Middle frontal gyrus (tissue), 1 donor: ENCODE data around the gene FBXO38.
A peak's percentile ranks its signal among the peaks of the same experiment; 100 is the strongest.
"Not testable (repeated sequence)": the region's sequence is repeated elsewhere in the genome, so short reads cannot be mapped to it uniquely, and the experiment has no call there.

Source experiments
- DNase-seq: peaks from one replicate; pipeline ENCODE4 v3.0.0-alpha.2; 2015; ENCODE audit warnings: low spot score; ENCODE audit errors: extremely low spot score

FBXO38 gene

DNA sequence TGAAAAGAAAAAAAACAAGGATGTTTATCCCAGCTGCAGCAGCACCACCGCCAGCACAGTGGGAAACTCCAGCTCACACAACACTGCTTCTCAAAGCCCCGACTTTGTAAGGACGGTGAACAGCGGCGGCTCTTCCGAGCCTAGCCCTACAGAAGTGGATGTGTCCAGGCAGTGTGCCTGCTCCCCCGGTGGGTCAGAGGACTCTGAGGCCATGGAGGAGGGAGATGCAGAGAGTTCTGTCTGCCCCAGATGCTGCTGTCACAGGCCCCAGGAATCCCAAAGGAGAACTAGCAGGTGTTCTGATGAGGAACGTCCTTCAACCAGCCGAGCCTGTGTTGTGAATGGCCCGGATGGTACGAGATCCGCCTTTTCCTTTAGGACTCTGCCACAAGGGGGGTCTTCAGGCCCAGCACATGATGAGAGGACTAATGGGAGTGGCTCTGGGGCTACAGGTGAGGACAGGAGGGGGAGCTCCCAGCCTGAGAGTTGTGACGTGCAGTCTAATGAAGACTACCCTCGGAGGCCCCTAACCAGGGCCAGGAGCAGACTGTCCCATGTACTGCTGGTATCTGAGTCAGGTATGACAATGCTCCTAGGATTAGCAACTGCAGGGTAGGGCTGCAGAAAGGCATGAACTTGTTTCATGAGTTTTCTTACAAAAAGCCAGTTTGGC is 43.7 kb downstream of the FBXO38 start:
- DNase-seq = no peak

GRCh38 chr5:148428848-148429247 is 45.1 kb downstream of the FBXO38 start:
- DNase-seq = no peak

GRCh38 chr5:148433826-148434225 is 50.1 kb downstream of the FBXO38 start:
- no peak for DNase-seq

GRCh38 chr5:148436029-148436428 is 52.3 kb downstream of the FBXO38 start:
- DNase-seq = no peak

DNA sequence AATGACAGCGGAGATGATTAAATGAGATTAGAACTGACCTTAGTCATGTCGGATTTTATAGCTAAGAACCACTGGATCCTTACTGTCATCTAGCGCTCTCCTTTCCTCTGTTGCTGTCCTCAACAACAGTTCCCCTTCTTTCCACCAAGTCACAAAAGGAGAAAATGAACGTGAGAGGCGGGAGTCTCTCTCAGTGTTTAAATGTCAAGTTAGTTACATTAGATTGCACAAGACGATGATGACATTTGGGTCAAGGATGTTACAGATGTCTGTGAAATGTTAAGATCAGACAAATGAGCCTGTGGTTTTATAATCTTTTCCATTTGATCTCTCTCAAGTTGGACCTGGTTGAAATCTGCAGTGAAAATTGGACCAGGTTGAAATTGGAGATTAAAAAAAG is 53.5 kb downstream of the FBXO38 start:
- DNase-seq = no peak

DNA sequence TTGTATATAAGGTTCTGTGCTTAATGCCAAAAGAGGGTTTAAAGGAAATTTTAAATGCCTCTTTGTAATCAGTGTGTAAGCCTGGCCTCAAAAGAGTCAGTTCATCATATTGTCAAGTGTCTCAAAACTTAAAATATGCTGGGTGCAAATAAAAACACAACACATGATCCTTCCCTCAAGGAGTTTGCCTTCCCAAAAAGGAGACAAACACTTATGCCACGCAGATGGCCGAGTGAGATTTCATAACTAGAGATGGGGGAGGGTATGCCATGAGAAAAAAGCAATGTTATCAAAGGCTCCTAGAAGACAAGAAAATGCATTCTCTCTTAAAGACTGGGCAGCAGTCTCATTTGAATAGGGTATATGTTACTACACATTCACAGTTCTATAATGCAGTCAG is 55.2 kb downstream of the FBXO38 start:
- no peak for DNase-seq

GRCh38 chr5:148443241-148443640 is 59.5 kb downstream of the FBXO38 start:
- no peak for DNase-seq

- peak; percentile 62 for DNase-seq
Observed at GRCh38 chr5:148443998-148444397, 60.2 kb downstream of the FBXO38 start.

DNA sequence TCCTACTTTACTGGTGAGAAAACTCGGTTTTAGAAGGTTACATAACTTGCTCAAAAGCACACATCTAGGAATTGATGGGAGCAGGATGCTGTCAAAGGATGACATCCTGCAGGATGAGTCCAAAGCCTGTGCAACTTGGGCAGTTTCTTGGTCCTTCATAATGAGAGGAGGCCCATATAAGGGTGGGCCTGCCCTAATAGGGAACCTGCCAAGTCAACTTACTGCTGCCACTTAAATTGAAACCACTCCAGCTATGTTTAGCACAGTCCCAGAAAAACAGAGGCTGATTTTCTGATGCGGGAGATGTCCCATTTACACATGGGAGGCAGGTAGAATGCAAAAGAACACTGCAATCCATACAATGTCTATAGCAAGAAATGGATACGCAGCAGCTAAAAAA is 61.8 kb downstream of the FBXO38 start:
- DNase-seq = no peak

DNA sequence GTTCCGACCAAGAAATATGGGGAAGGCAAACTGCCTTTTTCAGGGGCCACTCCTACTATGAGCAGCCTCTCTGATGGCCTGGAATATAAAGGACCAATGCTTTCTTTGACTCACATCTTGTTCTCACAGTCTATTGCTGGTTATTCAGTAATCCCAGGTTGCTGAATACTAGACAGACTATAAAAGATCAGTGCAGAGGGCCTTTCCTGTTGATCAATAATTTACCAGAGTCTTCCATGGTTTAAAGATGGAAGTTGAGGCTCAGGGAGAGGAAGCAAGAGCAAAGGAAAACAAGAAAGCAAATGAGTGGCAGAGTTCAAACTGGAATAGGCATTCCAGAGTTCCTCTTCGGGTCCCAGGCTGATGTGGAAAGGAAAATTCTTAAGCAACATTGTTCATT is 62.9 kb downstream of the FBXO38 start:
- no peak for DNase-seq

DNA sequence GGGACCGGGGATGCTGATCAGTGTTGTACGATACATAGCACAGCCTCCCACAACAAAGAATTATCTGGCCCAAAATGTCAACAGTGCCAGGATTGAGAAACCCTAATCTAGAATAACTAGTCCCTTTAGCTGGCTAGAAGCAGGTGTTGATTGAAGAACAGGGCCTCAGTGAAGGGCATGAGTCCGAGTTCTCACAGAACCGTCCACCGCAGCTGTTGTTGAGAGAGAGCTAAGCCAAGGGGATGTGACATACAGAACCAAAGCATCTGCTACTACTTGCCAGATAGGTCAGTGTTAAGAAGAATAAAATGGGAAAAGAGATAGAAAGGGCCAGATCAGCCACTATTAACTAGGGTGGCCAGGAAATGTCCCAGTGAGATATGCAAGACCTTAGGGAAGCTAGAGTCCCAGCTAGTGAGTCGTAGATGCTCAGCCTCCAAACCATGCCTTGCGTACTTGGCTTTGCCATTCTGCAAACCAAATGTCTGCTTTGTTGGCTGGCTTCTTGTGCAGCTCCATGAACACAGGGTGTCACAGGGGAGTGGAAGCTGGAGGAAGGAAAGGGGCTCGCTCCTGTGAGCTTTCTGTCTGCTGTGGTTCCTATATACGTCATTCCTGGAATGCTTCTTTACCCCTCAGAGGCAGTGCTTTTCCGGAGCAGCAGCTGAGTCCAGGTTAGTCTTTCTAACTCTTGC is 68.9 kb downstream of the FBXO38 start:
- no peak for DNase-seq

DNA sequence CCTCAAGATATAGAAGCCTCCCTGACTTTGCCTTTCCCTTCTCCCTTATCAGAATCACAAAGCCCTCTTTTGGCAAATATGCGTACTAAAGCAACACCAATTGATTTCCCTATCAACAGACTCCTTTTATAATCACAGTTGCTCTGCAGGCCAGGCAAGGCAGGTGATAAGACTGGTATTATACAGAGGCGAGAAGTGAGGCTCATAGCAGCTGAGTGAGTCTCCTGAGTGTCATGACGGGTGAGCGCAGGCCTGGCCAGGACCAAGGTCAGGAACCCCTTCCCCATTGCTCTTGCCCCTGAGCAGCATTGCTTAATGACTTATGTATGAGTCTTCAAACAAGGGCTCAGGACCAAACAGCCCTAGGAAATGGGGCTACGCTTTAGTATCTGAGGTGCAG is 70.8 kb downstream of the FBXO38 start:
- no peak for DNase-seq

GRCh38 chr5:148455185-148455584 is 71.4 kb downstream of the FBXO38 start:
- DNase-seq = no peak

- DNase-seq = no peak
Observed at GRCh38 chr5:148457183-148457620, 73.4 kb downstream of the FBXO38 start.

- DNase-seq = peak; percentile 8
Observed at GRCh38 chr5:148458036-148458888, 74.5 kb downstream of the FBXO38 start.

- DNase-seq = no peak
Observed at GRCh38 chr5:148459669-148460068, 75.9 kb downstream of the FBXO38 start.

- DNase-seq = no peak
Observed at GRCh38 chr5:148465381-148466235, 81.8 kb downstream of the FBXO38 start.

GRCh38 chr5:148466236-148466580 is 82.5 kb downstream of the FBXO38 start:
- no peak for DNase-seq

DNA sequence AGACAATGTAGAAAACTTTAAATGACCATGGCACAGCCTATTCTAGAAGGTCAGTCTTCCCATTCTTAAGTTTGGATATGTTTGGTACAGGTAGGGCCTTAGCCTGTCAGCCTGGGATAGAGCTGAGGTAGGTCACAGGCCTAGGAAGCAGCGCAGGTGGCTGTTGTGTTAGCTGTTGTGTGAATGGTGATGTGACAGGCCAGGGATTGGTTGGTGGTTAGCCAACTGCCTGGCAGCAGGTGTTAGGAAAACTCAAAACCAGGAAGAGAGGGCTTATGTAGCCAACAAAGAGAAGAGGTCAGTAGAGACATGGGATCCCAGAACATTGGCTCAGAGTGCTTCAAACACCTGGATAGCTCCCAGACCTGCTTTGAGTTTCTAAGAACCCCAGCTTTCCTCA is 84.2 kb downstream of the FBXO38 start:
- DNase-seq = no peak

- DNase-seq = not testable (repeated sequence)
Observed at GRCh38 chr5:148468746-148469145, 85.0 kb downstream of the FBXO38 start.

DNA sequence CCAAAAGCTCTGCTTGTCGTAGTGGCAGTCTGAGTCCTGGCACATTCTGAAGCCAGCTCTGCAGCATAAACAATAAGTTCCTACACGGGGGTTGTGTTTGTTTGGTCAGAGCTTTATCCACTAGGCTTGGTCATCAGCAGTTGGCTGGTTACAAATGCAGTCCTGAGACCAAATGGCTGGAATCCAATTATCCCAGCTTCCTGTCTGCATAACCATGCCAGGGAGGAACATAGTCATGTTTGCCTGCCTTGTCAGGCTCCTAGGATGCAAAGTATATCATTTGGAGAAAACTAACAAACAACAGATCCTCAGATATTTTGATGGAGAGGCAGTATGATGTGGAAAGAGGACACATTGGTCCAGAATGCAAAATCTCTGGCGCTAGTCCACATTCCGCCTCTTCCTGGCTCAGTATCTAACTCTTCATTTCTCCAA is 85.8 kb downstream of the FBXO38 start:
- DNase-seq = peak; percentile 45
